NCI-H774 (cell line): ENCODE measurements around the gene PCCA.

Experiments
- DNase-seq: peaks from one replicate; lab custom pipeline; 2025; lab: John Stamatoyannopoulos, UW

PCCA gene

GRCh38 chr13:100432611-100433010 is 343.7 kb downstream of the PCCA start:
- no peak for DNase-seq

- DNase-seq = no peak
These were observed 344.6 kb downstream of the PCCA start for GRCh38 chr13:100433475-100433874.

GRCh38 chr13:100434010-100434763 is 345.3 kb downstream of the PCCA start:
- DNase-seq = no peak

GRCh38 chr13:100436099-100436498 is 347.2 kb downstream of the PCCA start:
- DNase-seq = no peak

- DNase-seq = peak; percentile 89
These were observed 349.3 kb downstream of the PCCA start for GRCh38 chr13:100438059-100438788.

GRCh38 chr13:100439247-100439970 is 350.5 kb downstream of the PCCA start:
- peak; percentile 43 for DNase-seq

- DNase-seq = no peak
These were observed 352.0 kb downstream of the PCCA start for GRCh38 chr13:100440751-100441425.

GRCh38 chr13:100442095-100442832 is 353.4 kb downstream of the PCCA start:
- DNase-seq = no peak

- DNase-seq = no peak
These were observed 354.5 kb downstream of the PCCA start for GRCh38 chr13:100443278-100443997.

- no peak for DNase-seq
These were observed 355.1 kb downstream of the PCCA start for GRCh38 chr13:100443998-100444328.

GRCh38 chr13:100447831-100448230 is 358.9 kb downstream of the PCCA start:
- no peak for DNase-seq

GRCh38 chr13:100451923-100452322 is 363.0 kb downstream of the PCCA start:
- DNase-seq = no peak

- DNase-seq = no peak
These were observed 366.0 kb downstream of the PCCA start for GRCh38 chr13:100454876-100455275.

GRCh38 chr13:100458673-100459072 is 369.8 kb downstream of the PCCA start:
- no peak for DNase-seq

- no peak for DNase-seq
These were observed 370.9 kb downstream of the PCCA start for GRCh38 chr13:100459747-100460146.

GRCh38 chr13:100460266-100460665 is 371.4 kb downstream of the PCCA start:
- no peak for DNase-seq

GRCh38 chr13:100460791-100461190 is 371.9 kb downstream of the PCCA start:
- no peak for DNase-seq

GRCh38 chr13:100461309-100462030 is 372.6 kb downstream of the PCCA start:
- DNase-seq = peak; percentile 47

- DNase-seq = no peak
These were observed 375.1 kb downstream of the PCCA start for GRCh38 chr13:100464006-100464405.

GRCh38 chr13:100465558-100465957 is 376.7 kb downstream of the PCCA start:
- no peak for DNase-seq
